Esophagus squamous epithelium (tissue), 5 donors: ENCODE data around the gene POU2F2. TPM values are rescaled to one million over a fixed set of nuclear protein-coding genes. Genes with fewer than 3 reads are reported as not detected.
"Not testable (repeated sequence)": the region's sequence is repeated elsewhere in the genome, so short reads cannot be mapped to it uniquely, and the experiment has no call there.

Experiments used
- DNase-seq: peaks from one replicate; lab custom pipeline; 2025; lab: John Stamatoyannopoulos, UW
- H3K27ac ChIP-seq, 4 donors: fragments of 200-600 bp; sonication (generic); one replicate each; pipeline ENCODE4 v1.5.1; 2016 to 2019; ENCODE audit warnings: mild to moderate bottlenecking in 1 of 4
- H3K27me3 ChIP-seq, 4 donors: fragments of 200-600 bp; sonication (generic); 1 replicate in 3 of 4; 2 replicates in 1 of 4; pipeline versions ENCODE4 v1.5.1 to v1.6.0; 2017 to 2021; ENCODE audit warnings: antibody characterized with exemption in 1 of 4
- H3K36me3 ChIP-seq, 3 donors: fragments of 200-600 bp; sonication (generic); one replicate each; pipeline ENCODE4 v1.5.1; 2016 to 2019
- H3K4me1 ChIP-seq, 3 donors: fragments of 200-600 bp; sonication (generic); one replicate each; pipeline ENCODE4 v1.5.1; 2017 to 2019
- H3K4me3 ChIP-seq, 4 donors: fragments of 200-600 bp; sonication (generic); 1 replicate in 3 of 4; 2 replicates in 1 of 4; pipeline ENCODE4 v1.5.1; 2016 to 2019; ENCODE audit warnings: mild to moderate bottlenecking in 2 of 4, moderate library complexity in 1 of 4
- H3K9me3 ChIP-seq, 3 donors: fragments of 200-600 bp; sonication (generic); one replicate each; pipeline ENCODE4 v1.5.1; 2016 to 2019
- CTCF ChIP-seq, 6 experiments: fragments of 450-650 bp in 4 of 6; fragments of 200-600 bp in 2 of 6; sonication (generic) in 2 of 6; IDR thresholded peaks; one replicate each; pipeline ENCODE4 v1.5.1; 2016 to 2019; ENCODE audit warnings: antibody characterized with exemption in 6 of 6, mild to moderate bottlenecking in 4 of 6, moderate library complexity in 4 of 6
- POLR2A ChIP-seq, 4 donors: fragments of 450-650 bp; IDR thresholded peaks; one replicate each; pipeline ENCODE4 v1.6.1; 2017; ENCODE audit warnings: antibody characterized with exemption in 4 of 4, mild to moderate bottlenecking in 4 of 4, moderate library complexity in 3 of 4
- WGBS, 2 donors: methylation state at CpG; one replicate each; pipeline ENCODE4 v1.1.5; 2018; 5-methylcytosine and 5-hydroxymethylcytosine counted together
- intact Hi-C: fragments of 100-400 bp; cut with DNase I; formaldehyde crosslinking; loops from one replicate; pipeline ENCODE4 v1.15.0; 2022
- small RNA-seq, 4 donors: library from RNA; depleted of rRNA; stranded (forward); fragments of <200 nt; gene quantifications; one replicate each; pipeline ENCODE3, GENCODE V24; 2016
- total RNA-seq, 4 donors: library from RNA; depleted of rRNA; stranded (reverse); fragments of >200 nt; gene quantifications; one replicate each; pipeline ENCODE4 v1.1.0, GENCODE V29; 2016
- donor health status: DM: yes; HTN: yes; CAD: no.

The POU2F2 gene
- total RNA-seq, 4 donors from 2014 or later = 0.18 to 0.67 (median 0.57) TPM; not detected in 1

DNA sequence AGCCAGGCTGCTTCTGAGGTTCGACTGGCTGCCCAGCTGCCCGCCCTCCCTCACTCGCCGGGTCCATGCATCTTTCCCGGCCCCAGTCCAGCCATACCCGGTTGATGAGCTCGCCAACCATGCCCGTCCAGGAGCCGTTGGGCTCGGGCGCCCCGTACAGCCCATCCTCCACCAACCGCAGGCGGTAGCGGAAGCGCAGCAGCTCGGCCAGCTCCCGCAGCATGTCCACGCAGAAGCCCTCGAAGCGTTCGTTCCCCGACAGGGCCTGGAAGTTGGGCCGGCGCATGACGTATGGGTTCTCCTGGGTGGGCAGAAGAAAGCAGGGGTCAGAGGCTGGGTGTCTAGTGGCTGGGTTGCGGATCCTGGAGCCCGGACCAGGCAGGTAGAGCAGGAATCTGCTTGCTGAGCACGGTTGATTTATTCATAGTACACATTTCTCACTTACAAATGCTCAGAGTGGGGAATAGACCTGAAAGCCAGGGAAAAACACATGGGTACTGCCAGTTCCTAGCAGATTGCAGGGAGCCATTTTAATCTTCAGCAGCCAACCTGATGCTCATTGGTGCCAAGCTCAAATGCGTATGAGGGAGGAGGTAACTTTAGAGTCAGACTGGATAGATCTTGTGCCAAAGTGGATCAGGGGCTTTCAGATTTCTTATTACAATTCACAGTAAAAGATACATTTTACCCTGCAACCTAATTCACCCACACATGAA, 89.6 kb downstream of the POU2F2 start:
- 86 to 93% methylated on average over 18 to 21 of the region's 30 CpGs for WGBS, 2 donors
- no peaks in the 10 kb centered on the region for H3K27me3 ChIP-seq
- intact Hi-C loops = no loop called here
- DNase-seq = no peak
- no peaks in the 10 kb centered on the region for H3K36me3 ChIP-seq
- H3K27ac ChIP-seq = no peak overlapping the region
- H3K4me1 ChIP-seq = peaks cover 0 to 9% (median 5%) of the 10 kb centered on the region in 3 donors
- H3K4me3 ChIP-seq = no peak overlapping the region
- H3K9me3 ChIP-seq = no peaks in the 10 kb centered on the region
- TF ChIP-seq POLR2A (IDR thresholded peaks at IDR 0.05) (no peak), CTCF (IDR thresholded peaks at IDR 0.05) (no peak)

- H3K9me3 ChIP-seq, H3K4me1 ChIP-seq, H3K27ac ChIP-seq, H3K27me3 ChIP-seq, intact Hi-C loops, H3K4me3 ChIP-seq, H3K36me3 ChIP-seq, DNase-seq: not testable (repeated sequence)
- WGBS, 2 donors = 32% methylated on average over 5 to 7 of the region's 9 CpGs
These were observed 91.8 kb downstream of the POU2F2 start for GRCh38 chr19:42040491-42040890.

DNA sequence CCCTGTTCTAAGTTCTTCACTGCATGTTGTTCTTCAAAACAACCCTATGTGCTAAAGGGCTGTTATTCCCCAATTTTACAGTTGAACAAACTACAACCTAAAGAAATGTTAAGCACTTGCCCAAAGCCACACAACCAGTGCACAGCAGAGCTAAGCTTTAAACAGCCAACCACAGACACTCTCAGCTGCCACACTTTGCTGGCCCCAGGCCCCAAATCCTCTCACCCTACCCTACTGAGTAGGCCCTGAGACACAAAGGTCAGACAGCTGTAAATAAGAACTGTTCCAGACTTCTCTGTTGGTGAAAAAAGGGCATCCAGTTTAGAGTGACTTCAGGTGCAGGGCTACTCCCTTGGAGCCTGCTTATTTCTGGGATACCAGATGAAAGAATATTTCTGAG, 92.2 kb downstream of the POU2F2 start:
- no peak for TF ChIP-seq POLR2A (IDR thresholded peaks at IDR 0.05)
- TF ChIP-seq CTCF (IDR thresholded peaks at IDR 0.05) = no peak
- Histone ChIP-seq H3K36me3 (no peaks in the 10 kb centered on the region), H3K4me1 (peaks cover 2 to 14% (median 5%) of the 10 kb centered on the region in 3 donors), H3K27ac (no peak overlapping the region), H3K27me3 (no peaks in the 10 kb centered on the region), H3K4me3 (no peak overlapping the region), H3K9me3 (no peaks in the 10 kb centered on the region)
- DNase-seq = no peak
- intact Hi-C loops = no loop called here

DNA sequence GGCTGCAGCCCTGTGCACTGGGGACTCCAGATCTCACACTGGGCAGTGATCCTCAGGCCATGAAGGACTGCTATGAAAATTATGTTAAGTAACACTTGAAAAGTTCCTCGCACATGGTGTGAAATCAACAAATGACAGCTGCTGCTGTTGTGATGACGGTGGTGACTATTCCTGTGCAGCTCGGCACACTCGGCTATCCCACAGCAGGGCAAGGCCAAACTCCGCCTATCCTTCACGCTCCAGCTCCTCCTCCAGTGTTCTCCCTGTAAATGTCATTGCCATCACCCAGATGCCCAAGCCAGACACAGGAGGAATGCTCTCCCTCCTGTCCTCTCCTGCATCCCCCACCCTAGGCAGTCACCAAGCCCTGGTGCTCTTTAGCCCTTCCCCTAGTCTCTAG, 93.6 kb downstream of the POU2F2 start:
- no peak overlapping the region for H3K27ac ChIP-seq
- WGBS, 2 donors = 63 to 89% methylated on average over 4 to 5 of the region's 6 CpGs
- no peak overlapping the region for H3K4me3 ChIP-seq
- no peak for DNase-seq
- H3K4me1 ChIP-seq = peaks cover 5 to 21% (median 6%) of the 10 kb centered on the region in 3 donors
- no peak for TF ChIP-seq CTCF (IDR thresholded peaks at IDR 0.05)
- no peak for TF ChIP-seq POLR2A (IDR thresholded peaks at IDR 0.05)
- H3K36me3 ChIP-seq = no peaks in the 10 kb centered on the region
- no peaks in the 10 kb centered on the region for H3K9me3 ChIP-seq
- intact Hi-C loops = no loop called here
- no peaks in the 10 kb centered on the region for H3K27me3 ChIP-seq

GRCh38 chr19:42037649-42038048, 94.6 kb downstream of the POU2F2 start:
- intact Hi-C loops = no loop called here
- Histone ChIP-seq H3K4me3 (no peak overlapping the region), H3K4me1 (peaks cover 5 to 21% (median 6%) of the 10 kb centered on the region in 3 donors), H3K36me3 (no peaks in the 10 kb centered on the region), H3K9me3 (no peaks in the 10 kb centered on the region), H3K27ac (no peak overlapping the region), H3K27me3 (no peaks in the 10 kb centered on the region)
- 53 to 74% methylated on average over 2 to 3 of the region's 5 CpGs for WGBS, 2 donors
- TF ChIP-seq POLR2A (IDR thresholded peaks at IDR 0.05) (no peak), CTCF (IDR thresholded peaks at IDR 0.05) (no peak)
- no peak for DNase-seq

Small RNAs within 50 kb of the gene (small RNA-seq; reads per million reads assigned to genes)
- gene MIR4323 = 0 reads per million in 4 donors

Other genes with a start within 250 kb of the POU2F2 start
- 10 to 100 TPM; 31.0 to 59.5 (median 56.2) TPM for gene ARHGEF1, start 249.3 kb downstream of the POU2F2 start, total RNA-seq
- gene ERFL, start 204.0 kb downstream of the POU2F2 start, total RNA-seq = not detected
- gene RABAC1, start 173.1 kb downstream of the POU2F2 start, total RNA-seq = 100 to 1,000 TPM in 3 of 4 donors, 10 to 100 TPM in 1; 47.4 to 113 (median 103) TPM
- gene ATP1A3, start 138.2 kb downstream of the POU2F2 start, total RNA-seq = under 1 TPM in 2 of 4 donors, not detected in 2; 0.19 to 0.42 TPM
- gene GRIK5, start 62.2 kb downstream of the POU2F2 start, total RNA-seq = 1 to 10 TPM in 1 of 4 donors, under 1 TPM in 3; 0.08 to 1.1 (median 0.37) TPM
- 10 to 100 TPM; 13.2 to 24.3 (median 16.2) TPM for gene ZNF574, start 56.3 kb downstream of the POU2F2 start, total RNA-seq
- gene DEDD2, start 85.2 kb upstream of the POU2F2 start, total RNA-seq = 10 to 100 TPM; 23.2 to 30.2 (median 27.8) TPM
- gene ZNF526, start 87.9 kb upstream of the POU2F2 start, total RNA-seq = 1 to 10 TPM; 3.8 to 6.3 (median 4.0) TPM
- gene GSK3A, start 110.2 kb upstream of the POU2F2 start, total RNA-seq = 10 to 100 TPM; 15.9 to 29.6 (median 26.5) TPM
- gene ERF, start 122.7 kb upstream of the POU2F2 start, total RNA-seq = 10 to 100 TPM; 13.3 to 32.5 (median 21.0) TPM
- 10 to 100 TPM; 25.1 to 54.9 (median 27.9) TPM for gene CIC, start 136.8 kb upstream of the POU2F2 start, total RNA-seq
- gene PRR19, start 169.7 kb upstream of the POU2F2 start, total RNA-seq = 1 to 10 TPM in 1 of 4 donors, under 1 TPM in 3; 0.75 to 1.0 (median 0.82) TPM
- 10 to 100 TPM; 22.5 to 45.9 (median 30.3) TPM for gene PAFAH1B3, start 170.2 kb upstream of the POU2F2 start, total RNA-seq
- gene TMEM145, start 180.9 kb upstream of the POU2F2 start, total RNA-seq = not detected
- 10 to 100 TPM in 3 of 4 donors, 1 to 10 TPM in 1; 6.4 to 11.1 (median 10.3) TPM for gene MEGF8, start 193.2 kb upstream of the POU2F2 start, total RNA-seq